Nephron (organoid): ENCODE measurements around the gene ITPK1.

ENCODE experiments used
- H3K27ac Mint-ChIP-seq, 3 experiments: 2 replicates each; pipeline ENCODE4 v1.8.0; 2020; ENCODE audit warnings: mixed read lengths in 3 of 3, mild to moderate bottlenecking in 2 of 3, moderate library complexity in 1 of 3
- H3K27me3 Mint-ChIP-seq: 2 replicates; pipeline ENCODE4 v1.8.0; 2021; ENCODE audit warnings: low read depth, mild to moderate bottlenecking, moderate library complexity, mixed read lengths
- H3K36me3 Mint-ChIP-seq: 2 replicates; pipeline ENCODE4 v1.8.0; 2020; ENCODE audit warnings: low read depth, mixed read lengths
- H3K4me1 Mint-ChIP-seq: 2 replicates; pipeline ENCODE4 v1.8.0; 2020; ENCODE audit warnings: mixed read lengths
- H3K4me3 Mint-ChIP-seq, 3 experiments: 2 replicates each; pipeline ENCODE4 v1.8.0; 2020; ENCODE audit warnings: mild to moderate bottlenecking in 3 of 3, mixed read lengths in 3 of 3, moderate library complexity in 2 of 3
- H3K9me3 Mint-ChIP-seq: 2 replicates; pipeline ENCODE4 v1.8.0; 2020; ENCODE audit warnings: mixed read lengths
- CTCF ChIP-seq, 3 experiments: fragments of 200-600 bp; sonication (generic); IDR thresholded peaks; one replicate each; pipeline ENCODE4 v1.5.0; 2021; ENCODE audit warnings: antibody characterized with exemption in 3 of 3; ENCODE audit not compliant: unreplicated experiment in 3 of 3

ITPK1 gene

GRCh38 chr14:93014058-93015023 lies 101.4 kb downstream of the ITPK1 start:
- Mint-ChIP-seq H3K9me3 (no peaks in the 10 kb centered on the region), H3K36me3 (no peaks in the 10 kb centered on the region), H3K27me3 (peaks cover 29% of the 10 kb centered on the region), H3K27ac (peak overlapping the region; percentile 30 to 72 (median 35)), H3K4me3 (peak overlapping the region in 2 of 3 experiments; percentile 34 to 46), H3K4me1 (peaks cover 79% of the 10 kb centered on the region)
- TF ChIP-seq CTCF (IDR thresholded peaks at IDR 0.05; ENCODE audit: unreplicated experiment in 3 of 3), result no peak

- Mint-ChIP-seq H3K27me3 (peaks cover 31% of the 10 kb centered on the region), H3K4me3 (peak overlapping the region in 1 of 3 experiments; percentile 2), H3K27ac (peak overlapping the region in 2 of 3 experiments; percentile 35 to 72), H3K36me3 (no peaks in the 10 kb centered on the region), H3K4me1 (peaks cover 80% of the 10 kb centered on the region), H3K9me3 (no peaks in the 10 kb centered on the region)
- TF ChIP-seq CTCF (IDR thresholded peaks at IDR 0.05; ENCODE audit: unreplicated experiment in 3 of 3), result no peak
Observed at GRCh38 chr14:93012951-93013719, 102.6 kb downstream of the ITPK1 start.

DNA sequence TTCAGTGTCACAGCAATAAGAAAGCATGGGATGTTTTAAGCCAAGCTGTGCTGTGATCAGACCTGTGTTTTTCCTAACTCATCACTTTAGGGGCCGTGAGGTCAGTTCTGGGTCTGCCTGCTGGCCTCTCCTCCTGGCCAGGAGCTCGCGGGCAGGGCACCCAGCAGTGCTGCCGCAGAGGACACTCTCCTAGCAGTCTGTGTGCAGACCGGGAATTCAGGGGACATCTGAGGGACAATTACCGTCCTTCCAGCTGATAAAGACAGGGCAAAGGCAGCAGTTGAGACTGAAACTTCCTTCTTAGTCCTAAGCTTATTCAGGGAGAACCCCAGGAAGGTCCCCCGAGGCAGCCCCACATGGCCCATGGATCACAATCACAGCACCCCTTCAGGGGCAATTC lies 103.2 kb downstream of the ITPK1 start:
- Mint-ChIP-seq H3K4me3 (no peak overlapping the region), H3K27ac (peak overlapping the region in 1 of 3 experiments; percentile 20), H3K27me3 (peaks cover 34% of the 10 kb centered on the region), H3K4me1 (peaks cover 78% of the 10 kb centered on the region), H3K9me3 (no peaks in the 10 kb centered on the region), H3K36me3 (no peaks in the 10 kb centered on the region)
- no peak for TF ChIP-seq CTCF (IDR thresholded peaks at IDR 0.05; ENCODE audit: unreplicated experiment in 3 of 3)

DNA sequence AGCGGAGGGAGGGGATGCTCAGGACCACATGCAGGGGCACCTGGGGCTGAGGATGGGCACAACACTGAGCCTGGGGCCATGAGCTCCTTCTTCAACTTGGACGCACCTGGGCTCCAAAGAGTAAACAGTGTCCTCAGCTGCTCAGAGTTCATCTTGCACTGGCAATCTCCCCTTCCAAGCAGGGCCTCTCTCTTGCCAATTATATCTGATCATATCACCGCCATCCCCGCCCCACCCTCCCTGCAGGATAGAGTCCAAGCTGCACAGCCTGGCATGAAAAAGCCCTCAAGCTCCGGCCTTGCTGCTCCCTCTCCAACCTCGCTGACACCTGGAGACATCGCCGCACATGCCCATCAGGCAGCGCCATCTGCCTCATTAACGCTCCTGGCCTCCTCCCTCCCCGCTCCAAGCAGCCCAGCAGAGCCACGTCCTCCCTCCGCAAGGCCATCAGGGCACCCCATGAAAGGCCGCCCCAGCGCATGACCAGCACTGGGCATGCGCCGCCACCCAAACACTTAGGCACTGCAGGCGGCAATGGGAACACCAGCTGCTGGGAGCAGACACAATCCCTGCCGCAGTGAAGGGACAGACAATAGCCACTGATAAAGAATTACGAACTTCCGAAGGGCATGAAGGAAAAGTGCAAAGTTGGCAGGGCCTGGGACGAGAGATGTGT lies 103.9 kb downstream of the ITPK1 start:
- no peak overlapping the region for H3K4me3 Mint-ChIP-seq

GRCh38 chr14:93011141-93011529 lies 104.6 kb downstream of the ITPK1 start:
- Mint-ChIP-seq H3K27ac (no peak overlapping the region), H3K4me3 (no peak overlapping the region), H3K4me1 (peaks cover 79% of the 10 kb centered on the region), H3K9me3 (no peaks in the 10 kb centered on the region), H3K36me3 (no peaks in the 10 kb centered on the region), H3K27me3 (peaks cover 25% of the 10 kb centered on the region)
- no peak for TF ChIP-seq CTCF (IDR thresholded peaks at IDR 0.05; ENCODE audit: unreplicated experiment in 3 of 3)

More for the DNA sequence above, 103.9 kb downstream of the ITPK1 start:
- peaks cover 76% of the 10 kb centered on the region for H3K4me1 Mint-ChIP-seq
- H3K27me3 Mint-ChIP-seq, result peaks cover 30% of the 10 kb centered on the region
- peak overlapping the region in 1 of 3 experiments; percentile 20 for H3K27ac Mint-ChIP-seq
- TF ChIP-seq CTCF (IDR thresholded peaks at IDR 0.05; ENCODE audit: unreplicated experiment in 3 of 3), result no peak
- H3K9me3 Mint-ChIP-seq, result no peaks in the 10 kb centered on the region
- H3K36me3 Mint-ChIP-seq, result no peaks in the 10 kb centered on the region
